ENCODE measurements around the gene GPR176.

GPR176 gene

GRCh38 chr15:39788800-39789565, 131.1 kb downstream of the GPR176 start:
- Histone ChIP-seq H3K9ac (ENCODE audit: low read depth in 1 of 2, low read length in 2 of 2) (no peak overlapping the region), H3K27ac (ENCODE audit: low read depth, low read length) (no peak overlapping the region), H3K27me3 (ENCODE audit: control insufficient read depth in 1 of 2, insufficient read depth in 2 of 2, low read length in 2 of 2) (no peaks in the 10 kb centered on the region), H3K9me3 (ENCODE audit: control insufficient read depth in 1 of 2, low read length in 2 of 2) (no peaks in the 10 kb centered on the region), H3K4me3 (ENCODE audit: low read depth in 1 of 2, low read length in 2 of 2) (no peak overlapping the region), H3K36me3 (ENCODE audit: control insufficient read depth in 1 of 2, insufficient read depth in 2 of 2, low read length in 2 of 2) (no peaks in the 10 kb centered on the region), H3K4me1 (ENCODE audit: control insufficient read depth in 1 of 2, insufficient read depth in 2 of 2, low read length in 2 of 2) (peaks cover 2 to 4% of the 10 kb centered on the region in 2 donors)

- H3K9ac ChIP-seq (ENCODE audit: low read depth in 1 of 2, low read length in 2 of 2): no peak overlapping the region
- H3K4me1 ChIP-seq (ENCODE audit: control insufficient read depth in 1 of 2, insufficient read depth in 2 of 2, low read length in 2 of 2): peaks cover 9 to 12% of the 10 kb centered on the region in 2 donors
- H3K27ac ChIP-seq (ENCODE audit: low read depth, low read length): no peak overlapping the region
- no peak overlapping the region for H3K4me3 ChIP-seq (ENCODE audit: low read depth in 1 of 2, low read length in 2 of 2)
- no peaks in the 10 kb centered on the region for H3K9me3 ChIP-seq (ENCODE audit: control insufficient read depth in 1 of 2, low read length in 2 of 2)
- no peaks in the 10 kb centered on the region for H3K27me3 ChIP-seq (ENCODE audit: control insufficient read depth in 1 of 2, insufficient read depth in 2 of 2, low read length in 2 of 2)
- no peaks in the 10 kb centered on the region for H3K36me3 ChIP-seq (ENCODE audit: control insufficient read depth in 1 of 2, insufficient read depth in 2 of 2, low read length in 2 of 2)
These were observed 132.0 kb downstream of the GPR176 start for GRCh38 chr15:39788108-39788507.

- no peak overlapping the region for H3K27ac ChIP-seq (ENCODE audit: low read depth, low read length)
- no peak overlapping the region for H3K4me3 ChIP-seq (ENCODE audit: low read depth in 1 of 2, low read length in 2 of 2)
- peaks cover 9 to 12% of the 10 kb centered on the region in 2 donors for H3K4me1 ChIP-seq (ENCODE audit: control insufficient read depth in 1 of 2, insufficient read depth in 2 of 2, low read length in 2 of 2)
- H3K27me3 ChIP-seq (ENCODE audit: control insufficient read depth in 1 of 2, insufficient read depth in 2 of 2, low read length in 2 of 2): no peaks in the 10 kb centered on the region
- no peak overlapping the region for H3K9ac ChIP-seq (ENCODE audit: low read depth in 1 of 2, low read length in 2 of 2)
- H3K36me3 ChIP-seq (ENCODE audit: control insufficient read depth in 1 of 2, insufficient read depth in 2 of 2, low read length in 2 of 2): no peaks in the 10 kb centered on the region
- no peaks in the 10 kb centered on the region for H3K9me3 ChIP-seq (ENCODE audit: control insufficient read depth in 1 of 2, low read length in 2 of 2)
These were observed 132.6 kb downstream of the GPR176 start for GRCh38 chr15:39787479-39787878.

- Histone ChIP-seq H3K27me3 (ENCODE audit: control insufficient read depth in 1 of 2, insufficient read depth in 2 of 2, low read length in 2 of 2) (no peaks in the 10 kb centered on the region), H3K9me3 (ENCODE audit: control insufficient read depth in 1 of 2, low read length in 2 of 2) (no peaks in the 10 kb centered on the region), H3K27ac (ENCODE audit: low read depth, low read length) (no peak overlapping the region), H3K4me1 (ENCODE audit: control insufficient read depth in 1 of 2, insufficient read depth in 2 of 2, low read length in 2 of 2) (peaks cover 9 to 16% of the 10 kb centered on the region in 2 donors), H3K36me3 (ENCODE audit: control insufficient read depth in 1 of 2, insufficient read depth in 2 of 2, low read length in 2 of 2) (no peaks in the 10 kb centered on the region), H3K9ac (ENCODE audit: low read depth in 1 of 2, low read length in 2 of 2) (no peak overlapping the region), H3K4me3 (ENCODE audit: low read depth in 1 of 2, low read length in 2 of 2) (no peak overlapping the region)
These were observed 133.5 kb downstream of the GPR176 start for GRCh38 chr15:39786447-39787056.

GRCh38 chr15:39785841-39786240, 134.2 kb downstream of the GPR176 start:
- H3K9ac ChIP-seq (ENCODE audit: low read depth in 1 of 2, low read length in 2 of 2): no peak overlapping the region
- H3K4me1 ChIP-seq (ENCODE audit: control insufficient read depth in 1 of 2, insufficient read depth in 2 of 2, low read length in 2 of 2): peaks cover 9 to 16% of the 10 kb centered on the region in 2 donors
- H3K4me3 ChIP-seq (ENCODE audit: low read depth in 1 of 2, low read length in 2 of 2): no peak overlapping the region
- H3K27me3 ChIP-seq (ENCODE audit: control insufficient read depth in 1 of 2, insufficient read depth in 2 of 2, low read length in 2 of 2): no peaks in the 10 kb centered on the region
- no peaks in the 10 kb centered on the region for H3K9me3 ChIP-seq (ENCODE audit: control insufficient read depth in 1 of 2, low read length in 2 of 2)
- H3K36me3 ChIP-seq (ENCODE audit: control insufficient read depth in 1 of 2, insufficient read depth in 2 of 2, low read length in 2 of 2): no peaks in the 10 kb centered on the region
- no peak overlapping the region for H3K27ac ChIP-seq (ENCODE audit: low read depth, low read length)

GRCh38 chr15:39785139-39785538, 134.9 kb downstream of the GPR176 start:
- Histone ChIP-seq H3K9ac (ENCODE audit: low read depth in 1 of 2, low read length in 2 of 2) (no peak overlapping the region), H3K36me3 (ENCODE audit: control insufficient read depth in 1 of 2, insufficient read depth in 2 of 2, low read length in 2 of 2) (no peaks in the 10 kb centered on the region), H3K27ac (ENCODE audit: low read depth, low read length) (no peak overlapping the region), H3K27me3 (ENCODE audit: control insufficient read depth in 1 of 2, insufficient read depth in 2 of 2, low read length in 2 of 2) (no peaks in the 10 kb centered on the region), H3K9me3 (ENCODE audit: control insufficient read depth in 1 of 2, low read length in 2 of 2) (no peaks in the 10 kb centered on the region), H3K4me3 (ENCODE audit: low read depth in 1 of 2, low read length in 2 of 2) (no peak overlapping the region), H3K4me1 (ENCODE audit: control insufficient read depth in 1 of 2, insufficient read depth in 2 of 2, low read length in 2 of 2) (peaks cover 9 to 16% of the 10 kb centered on the region in 2 donors)

- H3K4me1 ChIP-seq (ENCODE audit: control insufficient read depth in 1 of 2, insufficient read depth in 2 of 2, low read length in 2 of 2): peaks cover 9 to 16% of the 10 kb centered on the region in 2 donors
- no peak overlapping the region for H3K4me3 ChIP-seq (ENCODE audit: low read depth in 1 of 2, low read length in 2 of 2)
- H3K9ac ChIP-seq (ENCODE audit: low read depth in 1 of 2, low read length in 2 of 2): no peak overlapping the region
- no peaks in the 10 kb centered on the region for H3K9me3 ChIP-seq (ENCODE audit: control insufficient read depth in 1 of 2, low read length in 2 of 2)
- no peaks in the 10 kb centered on the region for H3K27me3 ChIP-seq (ENCODE audit: control insufficient read depth in 1 of 2, insufficient read depth in 2 of 2, low read length in 2 of 2)
- no peaks in the 10 kb centered on the region for H3K36me3 ChIP-seq (ENCODE audit: control insufficient read depth in 1 of 2, insufficient read depth in 2 of 2, low read length in 2 of 2)
- H3K27ac ChIP-seq (ENCODE audit: low read depth, low read length): no peak overlapping the region
These were observed 135.4 kb downstream of the GPR176 start for GRCh38 chr15:39784638-39785037.

GRCh38 chr15:39784125-39784524, 135.9 kb downstream of the GPR176 start:
- Histone ChIP-seq H3K27ac (ENCODE audit: low read depth, low read length) (no peak overlapping the region), H3K9ac (ENCODE audit: low read depth in 1 of 2, low read length in 2 of 2) (no peak overlapping the region)

GRCh38 chr15:39783244-39783820, 136.7 kb downstream of the GPR176 start:
- Histone ChIP-seq H3K4me1 (ENCODE audit: control insufficient read depth in 1 of 2, insufficient read depth in 2 of 2, low read length in 2 of 2) (peaks cover 9 to 16% of the 10 kb centered on the region in 2 donors), H3K27me3 (ENCODE audit: control insufficient read depth in 1 of 2, insufficient read depth in 2 of 2, low read length in 2 of 2) (no peaks in the 10 kb centered on the region), H3K36me3 (ENCODE audit: control insufficient read depth in 1 of 2, insufficient read depth in 2 of 2, low read length in 2 of 2) (no peaks in the 10 kb centered on the region), H3K4me3 (ENCODE audit: low read depth in 1 of 2, low read length in 2 of 2) (peak overlapping the region; percentile 95 to 96), H3K9ac (ENCODE audit: low read depth in 1 of 2, low read length in 2 of 2) (peak overlapping the region; percentile 65 to 81), H3K9me3 (ENCODE audit: control insufficient read depth in 1 of 2, low read length in 2 of 2) (no peaks in the 10 kb centered on the region), H3K27ac (ENCODE audit: low read depth, low read length) (no peak overlapping the region)

More at GRCh38 chr15:39784125-39784524, 135.9 kb downstream of the GPR176 start:
- Histone ChIP-seq H3K9me3 (ENCODE audit: control insufficient read depth in 1 of 2, low read length in 2 of 2) (no peaks in the 10 kb centered on the region), H3K4me1 (ENCODE audit: control insufficient read depth in 1 of 2, insufficient read depth in 2 of 2, low read length in 2 of 2) (peaks cover 9 to 16% of the 10 kb centered on the region in 2 donors), H3K27me3 (ENCODE audit: control insufficient read depth in 1 of 2, insufficient read depth in 2 of 2, low read length in 2 of 2) (no peaks in the 10 kb centered on the region), H3K4me3 (ENCODE audit: low read depth in 1 of 2, low read length in 2 of 2) (no peak overlapping the region), H3K36me3 (ENCODE audit: control insufficient read depth in 1 of 2, insufficient read depth in 2 of 2, low read length in 2 of 2) (no peaks in the 10 kb centered on the region)

GRCh38 chr15:39782441-39783138, 137.5 kb downstream of the GPR176 start, which contains the start of gene FSIP1:
Gene FSIP1 (minus strand): TSS chr15:39782841. CDS start chr15:39776524, 6,317 bp downstream.
- peak within 1 kb of the TSS; percentile 65 for H3K27ac ChIP-seq (ENCODE audit: low read depth, low read length)
- peak within 1 kb of the TSS; percentile 95 to 96 for H3K4me3 ChIP-seq (ENCODE audit: low read depth in 1 of 2, low read length in 2 of 2)
- peak within 1 kb of the TSS; percentile 65 to 81 for H3K9ac ChIP-seq (ENCODE audit: low read depth in 1 of 2, low read length in 2 of 2)
- H3K9me3 ChIP-seq (ENCODE audit: control insufficient read depth in 1 of 2, low read length in 2 of 2): no peaks in the 10 kb centered on the region
- no peaks in the 10 kb centered on the region for H3K36me3 ChIP-seq (ENCODE audit: control insufficient read depth in 1 of 2, insufficient read depth in 2 of 2, low read length in 2 of 2)
- peaks cover 9 to 16% of the 10 kb centered on the region in 2 donors for H3K4me1 ChIP-seq (ENCODE audit: control insufficient read depth in 1 of 2, insufficient read depth in 2 of 2, low read length in 2 of 2)
- peaks cover 2 to 3% of the 10 kb centered on the region in 2 donors for H3K27me3 ChIP-seq (ENCODE audit: control insufficient read depth in 1 of 2, insufficient read depth in 2 of 2, low read length in 2 of 2)
